Neural progenitor cell (in vitro differentiated cells): ENCODE results near the gene NXN. TPM values are rescaled to one million over a fixed set of nuclear protein-coding genes. Genes with fewer than 3 reads are reported as not detected.

Source experiments
- DNase-seq: peaks from one replicate; pipeline ENCODE4 v3.0.0-alpha.2; 2016; ENCODE audit warnings: low spot score
- H2AFZ ChIP-seq: fragments of 200-600 bp; sonication (generic); replicated peaks from 2 replicates; pipeline ENCODE4 v1.6.1; 2016; ENCODE audit warnings: antibody characterized with exemption
- H3F3A ChIP-seq: fragments of 200-600 bp; sonication (generic); 2 replicates; pipeline ENCODE4 v1.6.1; 2016; ENCODE audit warnings: antibody characterized with exemption, low read depth
- H3K27ac ChIP-seq: fragments of 200-600 bp; sonication (generic); 2 replicates; pipeline ENCODE4 v1.5.1; 2016; ENCODE audit warnings: mild to moderate bottlenecking
- H3K27me3 ChIP-seq: fragments of 200-600 bp; sonication (generic); 2 replicates; pipeline ENCODE4 v1.6.1; 2016; ENCODE audit warnings: mild to moderate bottlenecking, moderate library complexity
- H3K36me3 ChIP-seq: fragments of 200-600 bp; sonication (generic); 2 replicates; pipeline ENCODE4 v1.5.1; 2016
- H3K4me1 ChIP-seq: fragments of 200-600 bp; sonication (generic); 2 replicates; pipeline ENCODE4 v1.6.1; 2016; ENCODE audit warnings: mixed run types
- H3K4me2 ChIP-seq: fragments of 200-600 bp; sonication (generic); 2 replicates; pipeline ENCODE4 v1.6.1; 2016
- H3K4me3 ChIP-seq: fragments of 200-600 bp; sonication (generic); 2 replicates; pipeline ENCODE4 v1.5.1; 2016
- H3K79me2 ChIP-seq: fragments of 200-600 bp; sonication (generic); 2 replicates; pipeline ENCODE4 v1.6.1; 2016; ENCODE audit warnings: low read depth
- H3K9ac ChIP-seq: fragments of 200-600 bp; sonication (generic); 2 replicates; pipeline ENCODE4 v1.6.1; 2016
- H3K9me3 ChIP-seq: fragments of 200-600 bp; sonication (generic); 2 replicates; pipeline ENCODE4 v1.5.1; 2016; ENCODE audit warnings: low read depth
- H4K20me1 ChIP-seq: fragments of 200-600 bp; sonication (generic); 2 replicates; pipeline ENCODE4 v1.6.1; 2016; ENCODE audit warnings: low read depth
- H3K27ac Mint-ChIP-seq: 3 replicates; pipeline ENCODE4 v1.8.0; 2021; ENCODE audit warnings: mixed read lengths
- H3K27me3 Mint-ChIP-seq: 2 replicates; pipeline ENCODE4 v1.8.0; 2022; ENCODE audit warnings: low read depth, mild to moderate bottlenecking, inconsistent platforms, moderate library complexity, mixed read lengths; ENCODE audit not compliant: insufficient read depth
- H3K36me3 Mint-ChIP-seq: 3 replicates; pipeline ENCODE4 v1.8.0; 2021; ENCODE audit warnings: mixed read lengths
- H3K4me1 Mint-ChIP-seq: 3 replicates; pipeline ENCODE4 v1.8.0; 2021; ENCODE audit warnings: mixed read lengths
- H3K4me3 Mint-ChIP-seq: 3 replicates; pipeline ENCODE4 v1.8.0; 2021; ENCODE audit warnings: mild to moderate bottlenecking, moderate library complexity, mixed read lengths
- H3K9me3 Mint-ChIP-seq: 3 replicates; pipeline ENCODE4 v1.8.0; 2020; ENCODE audit warnings: mixed read lengths
- CTCF ChIP-seq: fragments of 200-600 bp; sonication (generic); IDR thresholded peaks from 2 replicates; pipeline ENCODE4 v1.5.1; 2017; ENCODE audit warnings: antibody characterized with exemption, mild to moderate bottlenecking
- EZH2 ChIP-seq: fragments of 200-600 bp; sonication (generic); IDR thresholded peaks from 2 replicates; pipeline ENCODE4 v1.6.1; 2017; ENCODE audit warnings: antibody characterized with exemption, mild to moderate bottlenecking, moderate library complexity
- EZH2phosphoT487 ChIP-seq: fragments of 200-600 bp; sonication (generic); IDR thresholded peaks from 2 replicates; pipeline ENCODE4 v1.6.1; 2017; ENCODE audit warnings: antibody characterized with exemption
- total RNA-seq: library from RNA; depleted of rRNA; stranded (reverse); fragments of >200 nt; gene quantifications from 2 replicates; pipeline ENCODE4 v1.2.3, GENCODE V29; 2015; ENCODE audit warnings: low replicate concordance

Gene NXN
- total RNA-seq, 1 donor from 2014 or later = 35.9 TPM

DNA sequence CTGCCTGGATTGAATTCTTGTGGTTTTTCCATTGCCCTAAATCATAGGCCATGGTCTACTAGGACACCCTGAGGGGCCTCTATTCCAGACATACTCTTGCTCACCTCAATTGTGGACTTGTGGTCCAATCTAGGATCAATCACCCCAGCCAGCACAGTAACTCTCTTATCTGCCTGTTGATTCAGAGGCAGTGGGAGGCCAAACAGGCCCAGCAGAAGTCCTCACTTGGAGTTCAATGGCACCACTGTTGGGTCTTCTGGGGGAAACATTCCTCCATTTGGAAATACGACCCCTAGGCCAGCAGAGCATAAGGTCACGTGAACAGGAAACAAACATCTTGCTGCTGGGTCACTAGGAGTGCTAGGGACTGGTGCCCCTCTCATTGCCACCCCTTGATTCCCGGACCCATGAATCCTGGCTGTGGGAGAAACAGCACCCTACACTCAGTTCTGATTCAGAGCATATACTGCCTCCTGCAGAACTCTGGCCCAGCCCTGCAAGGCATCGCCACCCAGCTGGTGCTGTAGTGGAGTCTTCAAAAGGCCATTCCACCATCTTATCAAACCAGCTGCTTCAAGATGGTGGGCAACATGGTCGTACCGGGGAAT is 6.8 kb upstream of the NXN start:
- no peaks in the 10 kb centered on the region for H3K9me3 ChIP-seq
- H2AFZ ChIP-seq = no peak overlapping the region
- H3F3A ChIP-seq = no peaks in the 10 kb centered on the region
- Mint-ChIP-seq H3K27ac (no peak overlapping the region), H3K27me3 (peaks cover 5% of the 10 kb centered on the region), H3K4me1 (peaks cover under 1% of the 10 kb centered on the region), H3K36me3 (no peaks in the 10 kb centered on the region), H3K4me3 (no peak overlapping the region), H3K9me3 (no peaks in the 10 kb centered on the region)
- H3K4me3 ChIP-seq = no peak overlapping the region
- no peaks in the 10 kb centered on the region for H3K36me3 ChIP-seq
- TF ChIP-seq CTCF (no peak), EZH2 (no peak)
- no peak for DNase-seq
- H3K4me1 ChIP-seq = no peaks in the 10 kb centered on the region
- no peaks in the 10 kb centered on the region for H4K20me1 ChIP-seq
- no peak overlapping the region for H3K4me2 ChIP-seq
- H3K27ac ChIP-seq = no peak overlapping the region
- H3K79me2 ChIP-seq = no peaks in the 10 kb centered on the region
- no peak overlapping the region for H3K9ac ChIP-seq
- H3K27me3 ChIP-seq = no peaks in the 10 kb centered on the region

DNA sequence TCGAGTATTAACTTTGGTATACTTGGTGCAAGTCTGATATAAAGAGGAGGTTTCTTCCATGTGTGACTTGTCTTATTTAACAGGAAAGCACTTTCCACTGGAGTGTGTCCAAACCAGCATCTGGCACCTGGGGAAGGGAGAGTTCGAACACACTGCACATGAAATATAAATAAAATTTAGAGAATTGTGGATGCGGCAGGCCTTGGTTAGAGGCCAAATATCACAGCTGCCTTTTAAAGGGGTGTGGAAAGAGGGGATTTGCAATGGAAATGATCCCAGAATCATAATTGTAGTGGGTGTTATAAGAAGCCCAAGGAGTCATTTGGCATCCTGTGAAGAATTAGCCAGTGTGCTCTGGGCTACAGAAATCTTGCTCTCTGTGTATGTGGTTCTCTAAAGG is 4.3 kb upstream of the NXN start:
- Histone ChIP-seq H3F3A (peaks cover 8% of the 10 kb centered on the region), H4K20me1 (no peaks in the 10 kb centered on the region), H3K79me2 (no peaks in the 10 kb centered on the region), H3K27me3 (no peaks in the 10 kb centered on the region), H3K4me1 (no peaks in the 10 kb centered on the region), H3K27ac (no peak overlapping the region), H3K36me3 (no peaks in the 10 kb centered on the region), H3K9me3 (no peaks in the 10 kb centered on the region), H2AFZ (no peak overlapping the region), H3K4me3 (no peak overlapping the region), H3K9ac (no peak overlapping the region), H3K4me2 (no peak overlapping the region)
- Mint-ChIP-seq H3K27me3 (peaks cover 5% of the 10 kb centered on the region), H3K4me1 (peaks cover 12% of the 10 kb centered on the region), H3K27ac (peak overlapping the region; percentile 1), H3K36me3 (no peaks in the 10 kb centered on the region), H3K9me3 (no peaks in the 10 kb centered on the region), H3K4me3 (no peak overlapping the region)
- no peak for DNase-seq
- no peak for TF ChIP-seq CTCF

DNA sequence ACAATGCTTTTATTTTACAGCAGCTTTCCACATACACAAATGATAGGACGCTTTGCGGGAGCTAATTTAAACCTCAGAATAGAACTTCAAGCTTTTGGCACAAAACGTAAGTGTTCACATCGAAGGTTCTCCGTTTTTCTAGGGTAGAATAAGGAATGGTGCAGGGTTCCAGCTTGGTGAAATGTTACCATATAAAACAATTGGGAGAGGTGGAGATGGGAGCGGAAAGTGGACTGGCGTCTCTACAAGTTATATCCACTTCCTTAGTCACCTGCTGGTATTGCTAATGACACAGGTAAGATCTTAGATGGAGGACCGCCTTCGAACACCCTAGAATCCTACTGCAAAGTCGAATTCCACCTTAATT is 1.7 kb upstream of the NXN start:
- no peak overlapping the region for H3K27ac Mint-ChIP-seq
- DNase-seq = no peak

More for the DNA sequence above, 1.7 kb upstream of the NXN start:
- Mint-ChIP-seq H3K36me3 (peaks cover 4% of the 10 kb centered on the region), H3K4me3 (peak overlapping the region; percentile 73), H3K4me1 (peaks cover 30% of the 10 kb centered on the region), H3K27me3 (peaks cover 10% of the 10 kb centered on the region), H3K9me3 (no peaks in the 10 kb centered on the region)
- no peak overlapping the region for H3K27ac ChIP-seq
- TF ChIP-seq EZH2 = no peak
- TF ChIP-seq EZH2phosphoT487 = no peak
- no peak for TF ChIP-seq CTCF
- no peaks in the 10 kb centered on the region for H3K27me3 ChIP-seq
- H2AFZ ChIP-seq = peak overlapping the region; percentile 85
- H4K20me1 ChIP-seq = peaks cover 25% of the 10 kb centered on the region
- H3K4me3 ChIP-seq = no peak overlapping the region
- H3F3A ChIP-seq = peaks cover 12% of the 10 kb centered on the region
- H3K9me3 ChIP-seq = no peaks in the 10 kb centered on the region
- H3K36me3 ChIP-seq = no peaks in the 10 kb centered on the region
- H3K9ac ChIP-seq = no peak overlapping the region
- peaks cover 13% of the 10 kb centered on the region for H3K4me1 ChIP-seq
- H3K79me2 ChIP-seq = peaks cover 26% of the 10 kb centered on the region
- no peak overlapping the region for H3K4me2 ChIP-seq
